ENCODE measurements around the gene KRTAP3-1. TPM values are rescaled to one million over a fixed set of nuclear protein-coding genes. Genes with fewer than 3 reads are reported as not detected.

Gene KRTAP3-1
- total RNA-seq, 1 donor from 2014 or later = not detected

Other genes starting within 250 kb of the KRTAP3-1 start
- gene KRT26, start 236.9 kb downstream of the KRTAP3-1 start, total RNA-seq = not detected in 2 replicates
- not detected in 2 replicates for gene KRT27, start 226.6 kb downstream of the KRTAP3-1 start, total RNA-seq
- not detected in 2 replicates for gene KRT28, start 209.2 kb downstream of the KRTAP3-1 start, total RNA-seq
- 5.8 and 6.3 TPM in 2 replicates for gene KRT10, start 186.5 kb downstream of the KRTAP3-1 start, total RNA-seq
- gene KRT12, start 141.9 kb downstream of the KRTAP3-1 start, total RNA-seq = not detected in 2 replicates
- gene KRT20, start 123.9 kb downstream of the KRTAP3-1 start, total RNA-seq = not detected in 2 replicates
- gene KRT23, start 71.5 kb downstream of the KRTAP3-1 start, total RNA-seq = 12.9 and 29.4 TPM in 2 replicates
- gene KRT39, start 42.2 kb downstream of the KRTAP3-1 start, total RNA-seq = not detected in 2 replicates
- gene KRT40, start 24.8 kb downstream of the KRTAP3-1 start, total RNA-seq = 0.13 TPM in 1 of 2 replicates, not detected in the other
- not detected in 2 replicates for gene KRTAP3-3, start 15.0 kb downstream of the KRTAP3-1 start, total RNA-seq
- not detected in 2 replicates for gene KRTAP3-2, start 9.2 kb downstream of the KRTAP3-1 start, total RNA-seq
- gene KRTAP1-5, start 18.1 kb upstream of the KRTAP3-1 start, total RNA-seq = not detected in 2 replicates
- not detected in 2 replicates for gene KRTAP1-4, start 21.1 kb upstream of the KRTAP3-1 start, total RNA-seq
- not detected in 2 replicates for gene KRTAP1-3, start 25.7 kb upstream of the KRTAP3-1 start, total RNA-seq
- not detected in 2 replicates for gene KRTAP1-1, start 32.3 kb upstream of the KRTAP3-1 start, total RNA-seq
- not detected in 2 replicates for gene KRTAP2-1, start 38.2 kb upstream of the KRTAP3-1 start, total RNA-seq
- gene KRTAP2-2, start 46.1 kb upstream of the KRTAP3-1 start, total RNA-seq = not detected in 2 replicates
- not detected in 2 replicates for gene KRTAP2-3, start 51.0 kb upstream of the KRTAP3-1 start, total RNA-seq
- gene KRTAP2-4, start 56.8 kb upstream of the KRTAP3-1 start, total RNA-seq = not detected in 2 replicates
- not detected in 2 replicates for gene KRTAP4-7, start 75.0 kb upstream of the KRTAP3-1 start, total RNA-seq
- not detected in 2 replicates for gene KRTAP4-8, start 89.0 kb upstream of the KRTAP3-1 start, total RNA-seq
- not detected in 2 replicates for gene KRTAP4-16, start 93.1 kb upstream of the KRTAP3-1 start, total RNA-seq
- not detected in 2 replicates for gene KRTAP4-9, start 96.3 kb upstream of the KRTAP3-1 start, total RNA-seq
- not detected in 2 replicates for gene KRTAP4-11, start 109.2 kb upstream of the KRTAP3-1 start, total RNA-seq
- not detected in 2 replicates for gene KRTAP4-12, start 115.1 kb upstream of the KRTAP3-1 start, total RNA-seq
- not detected in 2 replicates for gene KRTAP4-6, start 131.4 kb upstream of the KRTAP3-1 start, total RNA-seq
- gene KRTAP4-5, start 140.7 kb upstream of the KRTAP3-1 start, total RNA-seq = not detected in 2 replicates
- gene KRTAP4-4, start 151.6 kb upstream of the KRTAP3-1 start, total RNA-seq = not detected in 2 replicates
- not detected in 2 replicates for gene KRTAP4-3, start 159.1 kb upstream of the KRTAP3-1 start, total RNA-seq
- gene KRTAP4-2, start 169.1 kb upstream of the KRTAP3-1 start, total RNA-seq = not detected in 2 replicates
- not detected in 2 replicates for gene KRTAP4-1, start 175.8 kb upstream of the KRTAP3-1 start, total RNA-seq
- gene KRTAP9-1, start 180.8 kb upstream of the KRTAP3-1 start, total RNA-seq = not detected in 2 replicates
- gene KRTAP9-2, start 217.5 kb upstream of the KRTAP3-1 start, total RNA-seq = not detected in 2 replicates
- not detected in 2 replicates for gene KRTAP9-3, start 223.3 kb upstream of the KRTAP3-1 start, total RNA-seq
- gene KRTAP9-8, start 228.9 kb upstream of the KRTAP3-1 start, total RNA-seq = not detected in 2 replicates
- not detected in 2 replicates for gene KRTAP9-4, start 240.6 kb upstream of the KRTAP3-1 start, total RNA-seq
- gene KRTAP9-9, start 246.3 kb upstream of the KRTAP3-1 start, total RNA-seq = not detected in 2 replicates

Measured in bronchial epithelial cell (primary cell).